DMS 273 treated with DMSO at 0.1 percent for 48 hours (cell line): Measurements from ENCODE around the gene CERCAM.

Experiments used
- DNase-seq: peaks from one replicate; lab custom pipeline; 2025; lab: John Stamatoyannopoulos, UW

CERCAM gene, protein sequence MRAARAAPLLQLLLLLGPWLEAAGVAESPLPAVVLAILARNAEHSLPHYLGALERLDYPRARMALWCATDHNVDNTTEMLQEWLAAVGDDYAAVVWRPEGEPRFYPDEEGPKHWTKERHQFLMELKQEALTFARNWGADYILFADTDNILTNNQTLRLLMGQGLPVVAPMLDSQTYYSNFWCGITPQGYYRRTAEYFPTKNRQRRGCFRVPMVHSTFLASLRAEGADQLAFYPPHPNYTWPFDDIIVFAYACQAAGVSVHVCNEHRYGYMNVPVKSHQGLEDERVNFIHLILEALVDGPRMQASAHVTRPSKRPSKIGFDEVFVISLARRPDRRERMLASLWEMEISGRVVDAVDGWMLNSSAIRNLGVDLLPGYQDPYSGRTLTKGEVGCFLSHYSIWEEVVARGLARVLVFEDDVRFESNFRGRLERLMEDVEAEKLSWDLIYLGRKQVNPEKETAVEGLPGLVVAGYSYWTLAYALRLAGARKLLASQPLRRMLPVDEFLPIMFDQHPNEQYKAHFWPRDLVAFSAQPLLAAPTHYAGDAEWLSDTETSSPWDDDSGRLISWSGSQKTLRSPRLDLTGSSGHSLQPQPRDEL

DNA sequence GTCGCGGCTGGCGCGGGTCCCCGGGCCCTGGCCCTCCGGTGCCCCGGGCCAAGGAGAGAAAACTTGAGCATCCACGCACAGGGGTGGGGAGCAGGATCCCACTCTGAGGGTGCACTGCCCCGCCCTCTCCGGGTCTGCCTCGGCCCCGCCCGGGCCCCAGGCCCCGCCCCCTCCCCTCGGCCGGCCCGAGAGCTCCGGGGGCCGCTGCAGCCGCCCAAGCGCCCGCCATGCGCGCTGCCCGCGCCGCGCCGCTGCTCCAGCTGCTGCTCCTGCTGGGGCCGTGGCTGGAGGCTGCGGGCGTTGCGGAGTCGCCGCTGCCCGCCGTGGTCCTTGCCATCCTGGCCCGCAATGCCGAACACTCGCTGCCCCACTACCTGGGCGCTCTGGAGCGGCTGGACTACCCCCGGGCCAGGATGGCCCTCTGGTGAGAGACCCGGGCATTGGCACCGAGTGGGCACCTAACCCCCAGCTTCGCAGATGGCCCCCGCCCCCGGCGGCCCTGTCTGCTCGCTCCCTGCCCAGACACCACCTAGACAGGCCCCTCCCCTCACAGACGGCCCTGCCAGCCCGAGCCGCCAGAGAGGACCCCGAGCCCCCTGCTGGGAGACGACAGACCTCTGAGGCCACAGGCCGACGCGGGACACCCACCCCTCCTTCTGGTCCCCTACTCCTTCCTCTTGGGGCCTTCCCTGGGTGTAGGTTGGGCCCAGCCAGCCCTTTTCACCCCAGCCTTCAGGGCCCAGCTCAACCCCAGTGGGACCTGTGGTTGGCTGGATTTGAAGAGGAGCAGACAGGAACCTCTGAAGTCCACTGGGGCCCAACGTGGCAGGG is at the start of gene CERCAM:
Gene CERCAM, plus strand, starts transcription at position 207 of the 831 bp plus-strand sequence. Its CDS starts 21 bp downstream, at position 228.
- no peak for DNase-seq

DNA sequence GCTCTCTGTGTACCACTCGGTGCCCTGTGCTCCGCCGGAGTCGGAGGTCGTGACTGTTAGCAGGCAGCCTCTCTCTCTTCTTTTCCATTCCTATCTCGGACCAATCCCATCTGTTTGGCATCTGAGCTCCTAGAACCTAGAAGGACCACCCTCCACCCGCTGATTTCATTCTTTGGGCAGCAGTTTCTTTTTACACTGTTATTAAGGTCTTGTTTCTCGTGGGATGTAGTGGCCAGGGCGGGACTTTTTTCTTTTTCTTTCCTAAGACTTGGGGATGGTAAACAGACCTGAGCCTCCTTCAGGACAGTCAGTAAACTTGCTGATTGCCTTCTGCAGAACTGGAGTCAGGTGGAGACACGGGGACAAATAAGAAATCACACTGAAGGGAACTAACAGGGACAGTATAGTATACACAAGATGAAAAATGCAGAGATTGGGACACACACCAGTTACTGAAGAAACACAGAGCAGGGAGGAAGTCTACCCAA is 49.0 kb upstream of the CERCAM start:
- DNase-seq = no peak

DNA sequence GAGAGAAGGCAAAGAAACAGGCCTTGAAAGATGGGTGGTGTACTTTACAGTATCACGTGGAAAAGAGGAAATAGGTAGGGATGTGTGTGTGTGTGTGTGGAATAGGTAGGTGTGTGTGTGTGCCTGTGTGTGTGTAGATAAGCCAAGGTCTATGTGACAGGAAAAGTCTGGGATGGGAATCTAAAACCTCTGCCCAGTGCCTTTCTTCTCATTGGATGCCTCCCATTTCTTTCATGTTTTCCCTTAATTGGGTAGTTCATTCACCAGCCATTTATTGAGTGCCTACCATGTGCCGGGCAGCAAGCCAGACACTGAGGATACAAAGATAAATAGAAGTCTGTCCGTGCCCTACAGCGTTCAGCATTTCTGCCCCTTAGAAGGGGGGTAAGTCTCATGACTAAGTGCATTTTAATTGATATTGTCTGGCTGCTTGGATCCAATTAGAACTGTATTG is 48.4 kb upstream of the CERCAM start:
- no peak for DNase-seq

DNA sequence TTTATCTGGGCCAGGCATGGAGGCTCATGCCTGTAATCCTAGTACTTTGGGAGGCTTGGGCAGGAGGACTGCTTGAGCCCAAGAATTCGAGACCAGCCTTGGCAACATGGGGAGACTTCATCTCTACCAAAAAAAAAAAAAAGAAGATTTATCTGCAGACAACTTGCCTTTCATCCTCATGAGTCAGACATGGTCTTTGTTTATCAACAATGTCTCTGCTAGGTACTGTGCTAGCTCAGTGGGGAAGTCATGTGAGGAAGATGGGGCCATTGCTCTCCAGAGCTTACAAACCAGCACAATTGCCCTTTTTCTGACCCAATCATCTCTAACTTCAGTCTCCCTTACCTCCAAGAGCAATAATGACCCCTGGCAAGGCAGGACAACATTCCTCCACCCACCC is 47.9 kb upstream of the CERCAM start:
- no peak for DNase-seq

DNA sequence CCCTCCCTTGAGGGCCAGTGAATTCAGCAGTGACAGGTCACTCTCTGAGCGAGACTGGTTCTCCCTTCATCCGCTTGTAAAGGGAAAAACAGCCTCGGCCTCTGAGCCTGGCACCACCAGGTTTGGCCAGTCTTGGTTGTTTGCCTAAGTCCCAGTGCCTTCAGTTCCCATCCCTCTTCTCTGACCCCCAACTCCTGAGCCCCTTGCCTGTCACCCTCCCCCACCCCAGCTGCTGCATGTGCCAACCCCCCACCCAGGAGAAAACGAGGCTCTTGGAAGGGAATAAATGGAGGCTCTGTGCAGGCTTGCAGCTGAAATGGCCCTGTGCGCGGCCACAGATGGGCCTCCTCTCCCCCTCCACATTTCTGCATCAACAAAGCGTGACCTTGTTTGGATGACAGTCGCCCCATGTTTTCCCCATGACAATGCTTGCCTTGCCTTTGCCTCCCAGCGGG is 46.4 kb upstream of the CERCAM start:
- DNase-seq = no peak

DNA sequence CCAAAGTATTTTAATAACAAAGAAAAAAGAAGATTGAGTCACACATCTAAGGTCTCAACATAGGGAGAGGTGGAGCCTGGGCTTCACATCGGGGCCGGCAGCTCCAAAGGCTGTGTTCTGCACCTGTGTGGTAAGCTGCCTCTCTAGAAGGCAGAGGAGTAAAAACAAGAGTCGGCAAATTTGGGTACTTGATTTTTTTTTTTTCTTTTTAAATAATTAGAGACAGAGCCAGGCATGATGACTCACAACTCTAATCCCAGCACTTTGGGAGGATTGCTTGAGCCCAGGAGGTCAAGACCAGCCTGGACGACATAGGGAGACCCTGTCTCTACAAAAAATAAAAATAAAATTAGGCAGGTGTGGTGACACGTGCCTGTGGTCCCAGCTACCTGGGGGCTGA is 44.8 kb upstream of the CERCAM start:
- DNase-seq = no peak

DNA sequence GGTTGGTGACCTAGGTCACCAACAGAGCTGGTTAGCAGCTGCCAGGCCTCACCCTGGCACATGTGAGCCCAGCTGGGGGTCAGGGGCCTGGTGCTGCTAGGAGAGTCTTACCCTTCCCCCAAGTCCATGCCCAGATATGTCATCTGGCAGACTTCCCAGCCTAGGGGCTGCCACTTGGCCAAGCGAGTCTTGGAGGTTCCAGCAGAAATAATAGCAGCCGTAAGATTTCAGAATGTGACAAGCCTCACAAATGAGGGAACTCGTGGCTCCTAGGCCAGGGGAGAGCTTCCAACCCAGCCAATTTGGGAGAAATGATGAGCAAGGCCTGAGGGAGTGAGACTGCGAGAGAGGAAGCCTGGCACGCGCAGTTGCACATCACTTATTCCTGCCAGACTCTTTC is 38.4 kb upstream of the CERCAM start:
- DNase-seq = peak; percentile 55

DNA sequence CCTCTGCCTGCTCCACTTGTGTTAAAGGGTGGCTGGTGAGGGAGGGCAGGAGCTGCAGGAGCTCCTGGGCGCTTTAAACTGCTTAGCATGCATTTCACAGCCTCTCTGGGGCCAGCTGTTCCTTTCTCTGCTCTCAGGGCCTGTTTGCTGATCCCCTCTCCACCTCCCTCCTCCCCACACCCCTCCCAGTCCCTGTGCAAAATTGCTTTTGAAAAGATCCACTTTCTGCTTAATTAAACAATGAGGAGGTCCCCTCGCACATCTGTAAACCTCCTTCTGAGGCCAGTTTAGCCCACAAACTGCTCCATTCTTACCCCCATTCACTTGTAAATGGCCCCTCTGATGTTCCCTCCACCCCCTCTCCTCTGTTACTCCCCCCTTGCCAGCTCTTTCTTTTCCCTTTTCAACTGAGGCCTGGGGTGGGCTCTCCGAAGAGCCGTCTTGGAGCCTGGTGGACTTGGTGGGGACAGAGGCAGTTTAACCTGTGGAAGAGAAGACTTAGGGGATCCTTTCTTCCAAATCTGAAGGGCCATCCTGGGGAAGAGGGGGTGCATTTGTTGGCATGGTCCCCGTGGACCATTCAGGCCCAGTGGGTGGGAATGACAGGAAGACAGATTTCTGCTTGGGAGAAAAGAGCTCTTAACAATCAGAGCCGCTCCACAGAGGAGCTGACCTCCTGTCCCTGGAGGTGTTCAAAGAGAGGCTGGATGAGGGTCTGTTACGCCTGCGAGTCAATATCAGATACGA is 37.5 kb upstream of the CERCAM start:
- DNase-seq = peak; percentile 84

DNA sequence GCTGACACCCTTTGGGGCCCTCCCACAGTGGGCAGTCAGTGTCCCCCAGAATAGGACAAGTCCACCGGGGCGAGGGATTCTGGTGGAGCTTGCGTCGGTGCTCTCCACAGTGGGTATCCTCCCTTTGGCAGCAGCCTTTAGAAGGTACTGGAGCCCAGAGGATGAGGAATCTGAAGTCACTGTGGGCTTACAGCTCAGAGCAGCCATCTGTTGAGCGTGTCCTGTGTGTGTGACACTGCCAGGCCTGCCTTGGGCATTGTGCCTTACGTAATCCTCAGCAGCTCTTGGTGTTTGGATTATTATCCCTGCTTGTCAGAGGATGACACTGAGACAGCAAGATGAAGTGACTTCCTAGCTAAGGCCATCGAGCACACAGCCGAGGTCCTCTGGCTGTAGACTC is 36.9 kb upstream of the CERCAM start:
- DNase-seq = no peak

DNA sequence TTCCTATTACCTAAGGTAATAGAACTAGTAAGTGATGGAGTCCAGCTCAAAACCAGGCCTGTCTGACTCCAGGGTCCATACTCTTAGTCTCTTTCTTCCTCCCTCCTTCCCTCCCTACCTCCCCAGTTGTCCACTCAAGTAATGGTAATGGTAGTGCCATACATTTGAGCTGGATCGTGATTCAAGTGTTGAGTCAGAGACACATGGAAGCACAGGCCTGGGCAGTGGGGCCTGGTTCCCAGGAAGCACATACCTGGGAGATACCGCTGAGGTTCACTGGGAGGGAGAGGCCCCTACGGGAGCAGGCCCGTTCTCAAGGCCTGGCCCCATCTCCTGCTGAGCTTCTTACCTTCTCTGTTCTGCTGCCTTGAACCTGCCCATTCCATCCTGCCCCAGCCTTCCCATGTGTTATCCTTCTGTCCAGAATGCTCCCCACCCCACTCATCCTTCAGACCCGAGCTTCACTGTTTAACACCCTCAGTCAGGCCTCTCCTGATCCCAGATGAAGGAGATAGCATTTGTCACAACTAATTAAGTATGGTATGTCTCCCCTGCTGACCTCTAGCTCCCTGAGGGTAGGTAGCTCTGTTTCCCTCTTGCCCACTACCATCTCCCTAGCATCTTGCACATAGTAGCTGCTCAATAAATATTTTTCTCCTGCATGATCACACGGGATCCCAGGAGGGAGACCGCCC is 35.7 kb upstream of the CERCAM start:
- DNase-seq = no peak

DNA sequence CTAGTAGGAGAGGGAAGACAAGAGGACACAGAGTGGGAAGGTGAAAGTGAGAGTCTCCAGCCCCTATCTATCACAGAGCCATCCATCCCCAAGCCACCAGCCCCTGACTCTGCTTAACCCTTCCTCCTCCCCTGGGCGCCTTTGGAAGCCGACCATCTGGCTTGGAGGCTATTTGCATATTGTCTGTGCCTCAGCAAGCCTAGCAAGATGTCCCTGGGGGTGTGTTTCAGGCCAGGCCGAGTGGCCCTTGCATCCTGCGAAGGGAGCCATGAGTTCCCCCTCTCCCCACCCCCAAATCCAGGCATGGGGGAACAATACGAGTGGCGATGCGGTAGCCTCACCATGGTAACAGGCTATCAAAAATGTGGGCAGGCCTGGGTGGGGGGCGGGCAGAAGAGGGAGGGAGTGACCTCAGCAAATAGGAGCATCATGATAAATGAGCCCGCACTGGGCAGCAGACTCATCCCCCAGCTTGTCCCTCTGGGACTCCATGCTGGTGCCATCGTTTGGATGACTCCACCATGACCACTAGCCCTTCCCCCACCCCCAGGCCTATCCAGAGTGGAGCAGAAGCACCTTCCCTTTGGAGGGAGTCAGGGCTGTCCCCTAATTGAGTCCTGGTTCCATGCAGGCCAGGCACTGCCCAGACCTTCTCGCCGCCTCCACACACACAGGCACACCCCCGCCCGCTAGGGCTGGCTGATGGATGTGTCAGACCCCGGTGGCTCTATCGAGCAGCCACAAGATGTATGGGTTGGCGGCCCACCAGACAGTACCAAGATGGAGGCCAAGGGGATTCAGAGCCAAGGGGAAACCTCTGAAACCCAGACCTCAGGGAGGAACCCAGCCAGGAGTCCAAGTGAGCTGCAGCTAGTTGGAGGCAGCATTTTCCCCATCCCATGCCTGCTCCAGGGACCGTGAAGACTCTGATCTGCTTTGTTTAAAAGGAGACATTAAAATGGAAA is 34.9 kb upstream of the CERCAM start:
- DNase-seq = peak; percentile 20

DNA sequence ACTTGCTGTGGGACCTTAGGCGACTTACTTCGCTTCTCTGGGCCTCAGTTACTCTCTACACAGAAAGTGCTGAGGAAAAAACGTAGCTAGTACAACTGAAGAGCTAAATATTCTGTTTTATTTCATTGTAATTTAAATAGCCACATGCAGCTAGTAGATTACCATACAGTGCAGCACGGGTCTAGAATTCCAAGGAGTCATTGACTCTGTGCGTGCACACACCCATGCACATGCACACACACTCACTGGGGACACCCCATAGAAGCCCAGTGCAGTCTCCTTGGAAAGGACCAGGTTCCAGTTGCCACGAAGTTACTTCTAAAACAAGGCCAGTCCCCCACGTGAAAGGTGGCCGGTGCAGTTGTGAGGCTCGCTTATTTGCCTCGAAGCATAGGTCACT is 32.5 kb upstream of the CERCAM start:
- DNase-seq = no peak

DNA sequence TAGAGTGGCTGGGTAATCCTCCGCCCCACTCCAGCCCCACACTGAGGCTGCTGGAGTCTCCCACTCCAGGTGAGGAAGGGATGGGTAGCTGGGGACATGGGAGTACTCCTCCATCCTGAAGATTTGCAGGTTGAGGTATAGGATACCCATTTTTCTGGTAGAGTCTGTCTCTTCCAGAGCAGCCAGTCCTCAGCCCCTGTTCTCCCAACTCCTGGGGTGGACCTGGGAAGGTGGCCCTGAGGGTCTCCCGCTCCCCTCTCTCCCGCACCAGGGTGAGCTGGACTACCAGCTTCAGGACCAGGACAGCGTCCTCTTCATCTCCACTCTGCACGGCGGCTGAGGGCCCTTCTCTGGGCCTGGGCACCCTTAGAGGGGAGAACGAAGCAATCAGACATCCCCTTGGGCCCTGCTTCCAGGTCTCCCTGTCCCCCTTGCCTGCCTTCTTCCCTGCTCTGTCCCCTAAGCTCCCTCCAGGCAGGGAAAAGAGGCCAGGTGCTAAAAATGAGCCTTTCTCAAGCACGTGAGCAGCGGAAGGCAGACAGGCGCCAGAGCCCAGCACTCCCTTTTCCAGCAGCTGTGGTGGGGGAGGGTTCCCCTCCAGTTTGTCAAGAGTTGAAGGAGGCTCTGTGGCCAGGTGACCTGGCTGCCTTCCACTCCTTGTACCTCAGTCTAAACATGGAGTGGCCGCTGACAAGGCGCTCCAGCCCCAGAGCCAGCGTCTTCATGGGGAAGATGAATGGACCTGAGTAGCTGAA is 31.1 kb upstream of the CERCAM start:
- DNase-seq = peak; percentile 34

DNA sequence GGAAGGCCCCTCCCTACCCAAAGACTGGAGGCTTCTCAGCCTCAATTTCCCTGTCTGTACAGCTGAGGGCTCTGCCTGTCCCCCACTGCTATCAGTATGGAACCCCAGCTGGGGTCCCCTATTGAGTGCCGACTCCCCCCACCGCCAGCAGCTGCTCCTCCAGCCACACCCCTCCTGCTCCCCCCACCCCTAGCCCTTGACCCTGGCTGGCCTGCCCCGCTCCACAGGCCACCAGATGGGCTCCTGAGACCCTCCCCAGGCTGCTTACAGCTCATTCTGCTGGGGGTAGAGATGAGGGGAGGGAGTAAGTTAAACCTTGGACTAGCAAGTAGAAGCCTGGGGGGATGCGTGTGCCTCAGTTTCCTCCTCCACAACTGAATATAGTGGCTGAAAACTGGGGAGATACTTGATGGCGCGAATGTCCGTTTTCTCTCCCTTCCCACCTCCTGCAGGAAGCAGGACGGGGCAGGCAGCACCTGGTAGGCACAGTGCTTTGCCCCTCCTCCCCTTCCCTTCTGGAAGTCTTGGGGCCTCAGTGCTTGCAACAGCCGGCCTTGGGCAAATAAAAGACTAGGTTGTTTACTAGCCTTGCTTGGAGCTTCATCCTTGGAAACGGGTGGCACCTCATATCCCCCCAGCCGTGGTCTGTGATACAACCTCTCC is 30.4 kb upstream of the CERCAM start:
- DNase-seq = no peak

DNA sequence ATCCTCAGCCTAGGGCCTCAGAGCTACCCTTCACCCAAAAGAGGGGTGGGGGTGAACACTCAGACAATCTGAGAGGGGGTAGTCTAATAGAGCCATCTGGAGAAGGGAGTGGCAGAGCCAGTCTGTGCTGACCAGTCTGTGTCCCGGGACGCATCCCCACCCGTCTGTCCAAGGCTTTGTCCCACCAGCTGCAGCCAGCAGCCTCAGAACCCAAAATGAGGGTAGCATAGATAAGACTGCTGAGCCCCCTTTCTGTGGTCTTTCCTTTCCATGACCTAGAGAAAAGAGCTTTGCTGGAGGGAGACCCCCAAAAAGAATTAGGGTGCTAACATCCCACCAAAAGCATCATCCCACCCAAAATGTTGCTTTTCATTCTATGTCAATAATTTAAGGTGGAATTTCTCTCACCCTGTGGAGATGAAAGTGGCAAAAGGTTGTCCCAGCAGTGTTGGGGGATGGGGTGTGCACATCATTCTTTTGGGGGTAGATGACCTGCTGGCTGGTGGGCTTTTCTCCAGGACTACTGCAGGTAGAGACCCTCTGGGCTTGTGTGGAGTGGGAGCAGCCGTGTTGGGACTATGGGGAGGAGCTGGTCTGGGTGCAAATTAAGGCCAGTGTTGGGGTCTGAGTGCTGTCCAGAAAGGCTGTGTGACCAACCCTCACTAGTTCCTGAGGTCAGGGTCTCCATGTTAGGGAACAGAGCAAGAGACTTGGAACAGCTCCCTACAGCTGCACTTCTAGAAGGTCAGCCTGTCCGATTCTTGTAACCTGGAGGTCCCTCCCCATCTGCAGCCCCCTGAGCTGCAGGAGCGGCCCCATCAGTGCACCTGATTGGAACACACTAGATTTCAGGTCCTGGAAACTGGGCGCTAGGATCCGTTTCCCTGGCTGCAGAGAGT is 29.6 kb upstream of the CERCAM start:
- DNase-seq = no peak

DNA sequence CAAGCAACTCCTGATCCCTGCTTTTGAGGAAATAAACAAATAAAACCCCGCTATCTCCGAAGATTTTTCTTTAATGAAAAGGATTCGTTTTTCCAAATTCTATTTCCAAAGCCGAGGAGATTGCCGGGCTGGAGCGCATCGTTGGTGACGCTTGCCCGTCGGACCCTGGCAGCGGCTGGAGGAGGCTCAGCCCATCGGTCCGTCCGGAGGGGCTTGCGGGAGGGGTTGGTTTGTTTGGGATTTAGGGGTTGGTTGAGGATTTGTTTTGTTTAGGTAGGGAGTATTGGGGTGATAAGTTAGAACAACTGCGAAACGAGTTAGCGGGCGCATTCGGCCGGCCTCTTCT is 28.7 kb upstream of the CERCAM start:
- no peak for DNase-seq

DNA sequence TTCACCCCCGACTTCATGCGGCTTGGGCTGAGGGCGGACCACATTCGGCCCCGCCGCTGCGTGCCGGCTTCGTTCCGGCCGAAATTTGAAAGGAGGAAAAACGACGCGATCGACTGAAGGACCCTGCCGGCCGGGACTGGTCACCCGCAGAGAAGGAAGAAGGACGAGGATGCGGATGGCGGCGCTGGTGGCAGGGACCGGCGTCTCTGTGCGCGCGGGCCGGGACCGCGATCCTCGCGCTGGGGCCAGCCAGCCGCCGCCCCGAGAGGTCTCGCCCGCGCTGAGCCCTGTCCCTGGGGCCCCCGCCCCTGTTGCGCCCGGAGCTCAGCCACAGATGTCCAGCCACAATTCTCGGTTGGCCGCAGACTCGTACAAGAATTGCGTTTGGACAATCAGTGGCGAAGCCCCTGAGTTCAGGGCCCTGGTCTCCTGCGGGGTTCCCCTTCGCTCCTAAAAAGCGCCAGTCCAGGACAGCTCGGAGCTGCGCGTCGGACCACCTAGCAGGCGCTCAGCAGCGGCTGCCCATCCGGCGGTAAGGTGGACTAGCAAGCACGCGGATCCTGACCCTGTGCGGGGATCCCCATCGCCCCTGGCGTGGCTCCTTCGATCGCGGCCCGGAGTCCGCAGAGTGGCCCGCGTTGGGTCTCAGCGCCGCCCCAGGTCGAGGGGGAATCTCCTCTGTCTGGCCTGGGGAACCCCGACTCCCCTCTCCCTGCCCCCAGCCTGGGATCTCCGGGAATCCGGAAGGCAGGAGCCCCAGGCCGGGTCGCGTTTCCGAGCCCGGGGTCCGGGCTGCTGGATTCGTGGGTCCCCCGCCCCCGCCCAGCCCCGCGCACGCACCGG is 28.1 kb upstream of the CERCAM start:
- no peak for DNase-seq
